Brain pericyte (primary cell): Measurements from ENCODE around the gene OSCP1.

ENCODE experiments used
- DNase-seq: peaks from one replicate; pipeline ENCODE4 v3.0.0-alpha.2; 2012; ENCODE audit warnings: low read depth, low spot score

The OSCP1 gene

DNA sequence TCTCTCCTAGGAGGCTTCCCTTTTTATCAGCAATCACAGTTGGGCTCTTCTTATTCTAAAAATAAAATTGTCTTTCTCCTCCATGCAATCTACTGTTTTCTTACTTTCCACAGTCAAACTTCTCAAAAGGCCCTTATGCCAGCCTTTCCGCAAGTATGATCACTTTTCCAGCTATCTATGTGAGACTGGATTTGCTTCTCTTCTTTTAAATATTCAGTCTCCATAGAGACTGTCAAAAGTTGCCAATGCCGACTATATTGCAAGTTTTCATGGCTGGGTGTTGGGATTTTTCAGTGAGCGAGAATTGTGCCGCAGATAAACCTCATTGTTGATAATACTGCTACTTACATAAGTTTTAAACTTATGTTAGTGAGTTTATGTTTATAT, 47.8 kb downstream of the OSCP1 start:
- no peak for DNase-seq

DNA sequence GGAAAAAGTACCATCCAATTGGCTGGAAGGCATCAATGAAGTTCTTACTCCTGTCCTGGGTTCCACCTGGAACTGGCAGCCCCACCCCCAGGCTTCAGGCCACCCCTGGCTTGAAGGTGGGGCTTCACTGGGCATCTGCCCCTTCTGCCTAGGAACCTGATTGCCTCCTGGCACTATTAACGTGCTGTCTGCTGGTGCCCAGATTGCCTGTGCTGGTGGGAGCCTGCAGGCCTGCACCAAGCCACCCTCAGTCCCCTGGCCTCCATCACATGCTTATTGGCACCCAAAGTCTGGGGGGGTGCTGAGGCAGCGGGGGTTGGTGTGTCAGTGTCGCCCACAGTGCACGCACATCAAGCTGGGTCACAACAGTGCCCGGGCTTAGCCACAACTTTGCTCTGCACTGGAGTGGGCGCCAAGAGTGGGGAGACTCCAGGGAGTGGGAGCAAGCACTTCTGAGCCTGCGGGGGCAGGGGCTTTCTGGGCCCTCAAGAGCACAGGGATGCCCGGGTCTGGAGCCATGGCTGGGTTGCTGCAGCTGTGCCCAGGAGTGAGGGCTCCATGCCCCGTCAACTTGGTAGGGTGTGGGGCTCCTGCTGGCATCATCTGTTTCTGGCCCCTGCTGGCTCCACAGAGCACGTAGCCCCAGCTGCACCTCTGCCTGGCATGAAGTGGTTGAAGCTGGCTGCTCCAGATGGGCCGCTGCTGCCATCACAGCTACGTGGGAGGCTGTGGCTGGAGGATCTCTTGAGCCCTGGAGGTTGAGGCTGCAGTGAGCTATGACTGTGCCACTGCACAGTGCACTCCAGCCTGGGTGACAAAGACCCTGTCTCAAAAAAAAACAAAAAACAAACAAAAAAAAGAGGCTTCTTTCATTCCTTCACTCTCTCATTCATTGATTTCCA, 48.4 kb downstream of the OSCP1 start:
- no peak for DNase-seq

DNA sequence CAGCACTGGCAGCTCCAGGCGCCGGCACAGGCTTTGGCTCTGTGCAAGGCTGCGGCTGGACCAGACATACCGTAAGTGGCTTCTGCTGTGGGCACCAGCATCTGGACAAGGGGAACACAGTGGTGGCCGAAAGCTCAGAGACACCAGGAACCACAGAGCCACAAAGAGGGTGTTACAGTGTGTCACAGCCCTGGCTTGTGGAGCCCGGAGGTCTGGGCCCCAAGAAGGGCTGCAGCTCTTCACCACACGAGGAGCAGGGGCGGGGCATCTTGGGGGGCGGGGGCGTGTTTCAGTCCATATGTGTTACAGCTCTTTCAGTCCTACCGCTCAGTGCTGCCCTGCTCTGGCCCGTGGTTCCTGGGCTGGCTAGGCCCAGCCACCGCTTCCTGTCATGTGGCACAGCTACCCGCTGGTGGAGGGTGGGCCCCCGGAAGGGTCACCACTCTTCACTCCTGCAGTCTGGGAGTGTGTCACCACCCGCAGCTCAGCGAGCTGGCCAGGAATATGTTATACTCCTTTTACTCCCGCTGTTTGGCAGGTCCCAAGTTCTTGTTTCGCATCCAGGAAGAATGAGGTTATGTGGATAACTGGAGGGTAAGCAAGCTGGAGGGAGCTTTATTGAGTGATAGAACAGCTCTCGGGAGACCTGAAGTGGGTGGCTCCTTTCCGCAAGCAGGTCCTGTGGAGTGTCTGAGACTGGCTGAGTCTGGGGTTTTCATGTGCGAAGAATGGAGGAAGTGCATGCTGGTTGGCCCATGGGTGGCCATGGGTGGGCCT, 49.2 kb downstream of the OSCP1 start:
- peak; percentile 63 for DNase-seq

DNA sequence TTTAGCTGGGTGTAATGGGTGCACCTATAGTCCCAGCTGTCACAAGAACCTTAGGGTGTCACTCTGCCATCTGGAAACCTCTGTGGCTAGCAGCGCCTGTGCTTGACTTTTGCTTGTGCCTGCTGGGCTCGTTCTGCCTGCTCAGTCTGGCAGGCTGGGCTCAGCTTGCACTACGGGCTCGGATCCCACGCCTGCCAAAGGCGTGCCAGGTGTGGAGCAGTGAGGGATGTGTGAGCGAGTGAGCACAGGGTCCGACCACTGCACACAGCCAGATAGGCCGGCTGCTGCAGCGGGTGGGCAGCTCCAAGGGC, 49.8 kb downstream of the OSCP1 start:
- no peak for DNase-seq

DNA sequence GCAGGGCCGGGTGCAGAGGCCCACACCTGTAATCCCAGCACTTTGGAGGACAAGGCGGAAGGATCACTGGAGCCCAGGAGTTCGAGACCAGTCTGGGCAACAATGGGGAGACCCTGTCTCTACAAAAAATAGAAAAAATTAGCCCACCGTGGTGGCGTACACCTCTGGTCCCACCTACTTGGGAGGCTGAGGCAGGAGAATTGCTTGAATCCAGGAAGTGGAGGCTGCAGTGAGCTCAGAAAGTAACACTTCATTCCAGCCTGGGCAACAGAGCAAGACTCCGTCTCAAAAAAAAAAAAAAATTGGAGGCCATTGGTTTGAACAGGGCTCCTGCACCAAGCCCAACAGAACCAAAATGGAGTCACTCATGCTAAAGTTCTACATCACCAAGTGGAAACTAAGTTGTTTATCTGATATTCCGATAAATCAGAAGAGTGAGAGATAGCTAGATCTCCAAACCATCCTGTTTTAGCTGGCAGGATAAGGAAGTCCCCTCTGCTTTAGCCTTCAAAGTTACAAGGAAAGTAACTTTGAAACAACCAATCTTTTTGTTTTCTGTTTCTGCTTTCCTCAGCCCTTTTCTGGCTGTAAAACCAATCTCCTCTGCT, 51.8 kb downstream of the OSCP1 start:
- DNase-seq: no peak

DNA sequence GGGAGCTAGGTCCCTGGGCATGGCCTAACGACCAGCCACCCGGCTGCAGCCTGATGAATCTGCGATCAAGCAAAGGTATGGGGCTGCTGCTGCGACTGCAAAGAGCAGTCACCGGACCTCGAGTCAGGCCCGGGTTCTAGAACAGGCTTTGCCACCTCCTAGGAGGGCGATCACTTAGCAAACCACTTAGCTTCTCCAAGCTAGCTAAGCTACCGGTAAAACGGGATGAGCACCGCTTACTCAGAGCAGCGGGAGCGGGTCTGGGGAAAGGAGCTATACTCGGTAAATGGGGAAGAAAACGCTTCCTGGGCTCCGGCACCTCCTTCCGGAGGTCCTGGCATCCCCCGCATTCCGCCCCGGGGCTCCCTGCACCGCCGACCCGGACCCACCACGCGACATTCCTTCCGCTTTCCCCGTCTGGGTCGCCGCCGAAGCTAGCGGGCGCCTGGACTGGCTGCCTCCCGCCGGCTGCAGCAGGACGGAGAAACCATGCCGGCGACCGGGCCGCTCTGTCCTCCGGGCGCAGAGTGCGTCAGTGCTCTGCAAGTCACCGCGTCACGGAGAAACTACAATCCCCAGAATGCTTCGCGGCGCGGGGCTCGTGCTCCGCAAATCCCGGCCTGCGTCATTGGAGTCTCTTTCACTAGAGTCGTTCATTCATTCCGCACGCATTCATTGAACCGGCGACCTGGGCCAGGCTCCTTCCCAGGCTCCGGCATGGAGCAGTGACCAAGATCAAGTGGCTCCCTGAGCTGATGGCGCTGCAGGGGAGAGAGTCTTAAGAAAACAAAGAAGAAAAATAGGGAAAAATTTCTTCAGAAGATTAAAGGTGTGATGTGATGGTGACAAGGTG, 52.6 kb downstream of the OSCP1 start, which contains the start of gene LSM10:
LSM10 (minus strand) TSS at position 531 of the 853 bp plus-strand sequence. CDS start 3,779 bp downstream, outside the sequence.
- DNase-seq: peak; percentile 76

DNA sequence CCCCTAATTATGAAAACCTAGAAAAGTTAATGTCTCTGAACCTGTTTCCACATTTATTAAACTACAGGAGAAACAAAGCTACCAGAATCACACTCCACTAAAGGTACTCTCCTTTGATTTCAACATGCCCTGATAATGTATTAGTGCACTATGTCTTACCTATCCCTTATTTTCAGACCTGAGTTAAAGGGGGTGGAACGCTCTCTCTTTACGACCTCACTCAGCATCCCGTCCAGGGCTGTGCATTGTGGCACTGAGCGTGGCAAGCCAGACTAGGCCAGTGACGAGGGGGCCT, 53.2 kb downstream of the OSCP1 start:
- DNase-seq: no peak

DNA sequence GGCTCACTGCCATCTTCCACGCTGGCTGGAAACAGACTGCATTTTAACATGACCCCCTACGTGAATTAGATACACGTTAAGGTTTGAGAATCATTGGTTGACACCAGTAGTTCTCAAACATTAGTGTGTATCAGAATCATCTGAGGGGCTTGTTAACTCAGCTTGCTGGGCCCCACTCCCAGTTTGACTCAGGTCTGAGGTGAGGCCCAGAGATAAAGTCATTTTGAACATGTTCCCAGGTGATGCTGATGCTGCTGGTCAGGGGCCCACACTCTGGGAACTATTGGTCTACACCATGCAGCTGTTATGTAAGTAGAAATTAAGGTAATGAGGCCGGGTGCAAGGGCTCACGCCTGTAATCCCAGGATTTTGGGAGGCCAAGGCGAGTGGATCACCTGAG, 53.9 kb downstream of the OSCP1 start:
- no peak for DNase-seq

DNA sequence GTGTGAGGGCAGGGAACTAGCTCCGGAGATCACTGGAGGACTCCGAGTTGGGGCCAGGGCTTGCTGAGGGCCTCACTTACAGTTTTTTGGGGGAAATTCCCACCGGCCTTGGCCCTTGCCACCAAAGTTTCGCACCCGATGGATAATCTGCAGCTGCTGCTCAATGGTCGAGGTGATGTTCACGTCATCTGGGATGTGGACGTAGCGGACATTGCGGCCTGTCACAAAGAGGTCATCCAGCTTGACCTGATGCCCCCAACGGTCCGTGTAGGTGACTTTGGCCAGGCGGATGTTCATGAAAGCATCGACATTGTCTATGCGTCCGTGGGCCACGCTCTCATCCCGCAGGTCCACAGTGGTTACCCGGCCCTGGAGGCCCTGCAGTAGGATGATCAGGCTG, 56.6 kb downstream of the OSCP1 start:
- no peak for DNase-seq

DNA sequence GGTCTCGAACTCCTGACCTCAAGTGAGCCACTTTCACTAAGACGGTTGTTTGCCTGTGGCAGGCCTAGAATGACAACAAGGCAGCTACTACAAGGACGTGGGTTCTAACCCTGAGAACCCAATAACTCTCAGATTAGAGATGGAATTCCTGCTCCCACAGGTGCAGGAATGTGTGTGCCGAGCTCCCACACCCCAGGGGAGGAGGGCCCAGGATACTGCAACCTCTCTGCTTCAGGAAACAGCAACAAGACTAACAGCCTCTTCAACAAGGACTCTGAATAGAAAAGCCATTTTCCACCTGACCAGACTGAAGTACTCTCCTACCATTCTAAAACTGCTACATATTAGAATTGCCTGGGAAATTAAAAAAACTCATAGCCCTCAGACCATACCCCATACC, 57.4 kb downstream of the OSCP1 start:
- DNase-seq: no peak

DNA sequence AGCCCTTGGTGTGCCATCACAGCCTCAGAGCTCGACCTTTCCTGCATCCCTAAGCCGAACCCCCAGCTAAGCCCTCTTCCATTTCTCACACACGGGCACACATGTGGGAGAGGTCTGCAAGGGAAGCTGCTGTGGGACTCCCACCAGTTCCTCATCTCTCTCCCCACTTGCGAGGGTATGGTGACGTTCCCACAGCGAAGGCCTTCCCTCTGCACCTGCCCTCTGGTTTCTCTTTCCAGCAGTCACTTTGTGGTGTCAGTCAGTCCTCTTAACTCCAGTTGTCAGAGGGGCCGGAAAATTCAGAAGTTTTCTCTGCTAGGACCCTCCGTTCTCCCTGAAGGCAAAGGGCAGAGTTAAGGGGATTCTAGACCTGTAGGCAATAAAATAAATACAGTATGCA, 59.0 kb downstream of the OSCP1 start:
- no peak for DNase-seq

DNA sequence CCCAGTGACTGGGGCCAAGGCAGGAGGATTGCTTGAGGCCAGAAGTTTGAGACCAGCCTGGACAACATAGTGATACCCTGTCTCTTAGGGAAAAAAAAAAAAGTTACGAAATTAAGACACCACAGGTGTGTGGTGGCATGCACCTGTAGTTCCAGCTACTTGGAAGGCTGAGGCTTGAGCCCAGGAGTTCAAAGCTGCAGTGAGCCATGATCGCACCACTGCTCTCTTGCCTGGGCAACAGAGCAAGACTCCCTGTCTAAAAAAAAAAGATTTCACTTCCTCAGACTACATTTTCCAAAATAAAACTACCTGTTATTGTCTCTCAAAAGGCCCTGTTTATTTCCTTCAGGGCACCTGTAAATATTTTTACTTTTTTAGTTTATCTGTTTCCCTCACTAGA, 59.8 kb downstream of the OSCP1 start:
- no peak for DNase-seq

DNA sequence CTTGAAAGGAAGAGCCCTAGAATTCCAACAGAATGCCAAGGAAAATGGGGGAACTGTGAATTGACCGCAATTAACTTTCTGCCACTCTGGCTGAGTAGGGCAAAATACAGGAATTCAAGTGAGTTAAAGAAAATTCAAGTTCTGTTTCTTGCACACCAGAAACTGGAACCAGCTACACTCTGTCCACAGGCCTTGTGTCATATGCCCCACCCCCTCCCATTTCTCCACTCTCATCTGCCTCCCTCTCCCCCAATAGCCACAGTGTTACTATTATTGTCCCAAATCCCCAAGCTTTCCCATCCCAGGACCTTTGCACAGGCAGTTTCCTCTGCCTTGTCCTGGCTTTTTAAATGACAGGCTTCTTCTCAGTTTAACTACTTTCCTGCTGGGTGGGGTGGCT, 60.3 kb downstream of the OSCP1 start:
- no peak for DNase-seq

DNA sequence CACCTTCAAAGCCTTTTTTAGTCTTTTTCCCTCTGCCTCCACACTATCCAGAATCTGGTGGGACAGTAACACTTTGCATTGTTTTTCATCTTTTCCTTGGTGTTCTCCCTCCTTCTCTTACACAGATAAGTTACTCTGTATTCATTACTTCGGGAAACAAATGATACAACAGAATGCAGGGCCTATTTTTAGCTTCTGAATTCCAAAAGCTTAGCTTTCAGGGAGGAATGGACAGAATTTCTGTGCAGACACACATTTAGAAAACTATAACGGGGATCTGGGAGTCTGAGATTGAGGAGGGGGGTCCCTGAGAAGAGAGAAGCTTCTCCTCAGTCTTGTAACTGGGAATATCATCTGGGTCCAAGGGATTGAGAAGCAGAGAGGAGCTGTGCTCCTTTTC, 61.0 kb downstream of the OSCP1 start:
- DNase-seq: no peak

DNA sequence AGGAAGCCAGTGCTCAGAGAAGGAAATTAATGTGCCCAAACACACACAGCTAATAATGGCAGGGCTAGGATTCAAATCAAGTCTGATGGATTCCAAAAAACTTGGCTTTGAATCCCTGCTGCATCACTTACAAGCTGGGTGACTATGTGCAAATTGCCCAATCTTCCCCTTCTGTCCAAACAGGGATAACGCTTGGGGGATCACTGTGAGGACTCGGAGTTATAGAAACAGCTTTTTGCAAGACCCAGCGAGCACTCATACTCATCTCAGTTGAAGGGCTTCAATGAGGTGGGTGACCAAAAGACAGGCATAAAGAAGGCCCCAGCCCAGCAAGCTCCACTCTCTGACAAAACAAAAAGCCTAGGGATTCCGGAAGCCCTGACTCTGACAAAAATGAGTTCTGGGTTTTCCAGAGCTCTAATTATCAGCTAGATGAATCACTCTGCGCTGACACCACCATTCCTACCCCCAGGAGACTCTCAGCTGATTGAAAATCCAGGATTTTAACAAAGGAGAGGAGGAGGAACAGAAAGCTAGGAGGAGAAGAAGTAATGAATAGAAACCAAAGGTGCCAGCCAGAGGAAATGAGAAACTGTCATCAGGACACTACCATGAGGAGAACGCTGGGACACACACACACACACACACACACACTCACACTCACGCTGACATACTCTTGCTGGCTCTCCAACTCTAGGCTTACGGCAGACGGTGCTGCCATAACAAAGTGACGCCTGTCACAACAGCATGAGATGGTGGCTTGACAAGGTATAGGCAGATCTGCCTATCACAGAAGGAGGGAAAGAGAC, 62.9 kb downstream of the OSCP1 start:
- DNase-seq: no peak

DNA sequence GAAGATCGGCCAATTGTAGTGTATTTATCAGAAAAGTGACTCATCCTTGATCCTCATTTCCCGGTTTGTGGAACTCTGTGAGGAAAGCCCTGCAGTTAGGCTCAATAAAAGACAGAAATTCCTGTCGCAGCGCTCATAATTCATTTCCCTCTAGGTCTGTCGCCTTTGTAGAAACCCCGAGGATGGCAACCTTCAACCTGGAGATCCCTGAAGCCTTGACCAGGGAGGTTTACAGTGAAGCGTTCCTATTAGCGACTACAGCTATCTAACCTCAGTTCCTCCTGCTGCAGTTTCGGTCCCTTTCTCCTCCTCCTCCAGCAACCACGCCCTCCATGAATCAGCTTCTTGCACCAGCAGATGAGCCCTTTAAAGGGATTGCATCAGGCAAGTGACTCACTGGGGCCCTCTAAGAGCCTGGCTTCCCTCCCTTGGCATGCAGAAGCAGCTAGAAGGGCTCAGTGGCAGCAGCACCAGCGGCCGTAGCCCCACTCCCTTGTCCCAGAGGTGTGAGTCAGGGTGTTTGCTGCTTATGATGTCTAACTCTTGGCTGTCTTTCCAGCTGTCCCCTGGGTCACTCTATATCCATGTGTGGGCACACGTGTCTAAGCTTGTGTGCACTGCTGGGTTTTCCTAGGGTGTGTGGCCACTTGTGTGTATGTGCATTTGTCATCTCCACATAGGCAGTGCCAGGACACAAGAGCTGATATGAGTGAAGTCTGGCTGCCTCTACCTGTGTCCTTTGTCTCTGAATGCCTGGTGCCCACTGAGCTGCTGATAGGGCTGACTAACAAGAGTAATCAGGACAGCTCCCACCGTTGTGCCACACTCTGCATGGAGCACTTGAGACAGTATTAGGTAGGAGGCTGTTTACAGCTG, 63.7 kb downstream of the OSCP1 start:
- peak; percentile 92 for DNase-seq

DNA sequence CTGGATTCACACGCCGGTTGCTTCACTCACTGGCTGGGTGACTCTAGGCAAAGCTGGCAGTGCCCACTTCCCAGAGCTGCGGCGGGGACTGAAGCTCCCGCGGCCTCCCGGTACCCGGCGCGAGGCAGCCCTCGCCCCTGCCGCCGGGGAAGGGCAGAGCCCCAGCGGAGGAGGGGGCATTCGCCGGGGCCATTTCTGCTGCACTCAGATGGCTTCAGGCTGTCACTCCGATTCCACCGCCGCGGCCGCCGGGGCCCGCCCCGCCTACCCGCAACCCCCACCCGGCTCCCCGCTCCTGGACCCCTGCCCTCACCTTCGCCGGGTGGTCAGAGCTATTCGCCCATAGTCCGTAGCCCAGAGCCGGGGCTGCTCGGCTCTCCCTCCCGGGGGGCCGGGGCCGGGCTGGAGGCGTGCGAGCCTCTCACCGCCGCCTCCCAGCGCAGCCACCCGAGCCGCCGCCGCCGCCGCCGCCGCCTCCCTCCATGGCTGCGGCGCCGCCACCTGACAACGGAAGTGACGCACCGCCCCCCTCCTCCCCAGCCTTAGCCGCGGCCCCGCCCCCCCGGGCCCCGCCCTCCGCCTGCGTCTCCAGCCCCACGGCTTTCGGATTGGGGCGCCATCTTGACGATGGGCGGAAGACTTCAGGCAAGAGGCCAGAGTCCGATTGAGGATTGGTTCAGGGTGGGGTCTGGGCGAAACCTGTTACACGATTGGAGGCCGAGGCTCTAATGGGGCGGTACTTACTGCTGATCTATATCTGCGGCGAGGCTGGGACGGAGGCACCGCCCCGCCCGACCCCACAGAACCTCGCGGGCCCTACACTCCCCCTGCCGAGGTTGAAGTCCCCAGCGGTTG, 64.6 kb downstream of the OSCP1 start, which contains the start of gene STK40:
STK40 (minus strand) TSS at position 515 of the 855 bp plus-strand sequence. CDS start 24,592 bp downstream, outside the sequence.
- peak; percentile 97 for DNase-seq

DNA sequence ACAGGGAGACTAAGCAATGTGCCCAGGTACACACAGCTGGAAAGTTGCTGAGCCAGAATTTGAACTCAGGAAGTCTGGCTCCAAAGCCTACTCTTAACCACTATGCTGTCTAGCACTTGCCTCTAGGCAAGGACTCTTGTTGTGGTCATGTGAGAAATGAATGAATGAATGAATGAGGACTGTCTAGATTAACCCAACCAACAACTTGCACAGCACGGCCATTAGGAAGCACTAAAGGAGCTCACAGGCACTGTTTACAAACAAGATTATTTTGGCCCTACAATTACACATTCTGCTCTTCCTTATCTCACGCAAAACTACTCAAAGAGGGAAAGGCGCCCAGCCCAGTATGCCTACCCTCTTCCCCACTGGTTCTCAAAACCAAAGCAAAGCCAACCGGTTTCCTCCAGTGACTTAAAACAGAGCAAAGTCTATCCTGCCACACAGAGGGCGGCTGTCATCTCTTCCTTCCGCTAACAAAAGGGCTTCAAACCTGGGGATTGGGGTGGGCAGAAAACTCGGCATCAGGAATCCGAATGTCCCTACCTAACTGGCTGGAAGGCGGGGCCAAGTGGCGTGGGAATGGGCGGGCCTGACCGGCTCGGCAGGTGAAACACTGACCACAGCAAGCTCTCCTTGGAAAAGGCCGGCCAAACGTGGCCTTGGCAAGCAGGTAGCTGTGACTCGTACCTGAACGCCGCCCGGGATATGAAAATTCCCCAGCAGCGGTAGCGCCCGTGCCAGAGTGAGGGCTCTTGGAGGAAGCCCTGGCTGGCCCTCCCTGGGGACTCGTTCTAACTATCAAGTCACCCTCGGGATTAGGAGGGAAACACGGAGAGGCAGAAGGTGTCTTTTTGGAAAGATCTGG, 65.5 kb downstream of the OSCP1 start:
- no peak for DNase-seq
